Measurements from ENCODE around the gene BRD9.
"Not testable (repeated sequence)": the region's sequence is repeated elsewhere in the genome, so short reads cannot be mapped to it uniquely, and the experiment has no call there.

- TF ChIP-seq CTCF (IDR thresholded peaks at IDR 0.05; ENCODE audit: low read depth, low read length); POLR2A (IDR thresholded peaks at IDR 0.05; ENCODE audit: extremely low read depth, insufficient read length); MYC (IDR thresholded peaks at IDR 0.05; ENCODE audit: low read depth, low read length); MAX (IDR thresholded peaks at IDR 0.05; ENCODE audit: low read depth, low read length): not testable (repeated sequence)
These were observed 58.6 kb downstream of the BRD9 start for GRCh38 chr5:834013-834412.

Data from NB4 (cell line).